ENCODE measurements around the gene CATSPERD. TPM values are rescaled to one million over a fixed set of nuclear protein-coding genes. Genes with fewer than 3 reads are reported as not detected.
A peak's percentile ranks its signal among the peaks of the same experiment; 100 is the strongest.

CATSPERD gene
- total and polyA plus RNA-seq, 9 of the 15 experiments (the other 6 are each of a cell fraction or from before 2014, with no cell fraction given): not detected

GRCh38 chr19:5687360-5688198, 32.9 kb upstream of the CATSPERD start (continued):
- no peak for TF ChIP-seq EWSR1 (IDR thresholded peaks at IDR 0.05; ENCODE audit: borderline replicate concordance, low read depth, partially characterized antibody)
- TF ChIP-seq, protein P1, sequence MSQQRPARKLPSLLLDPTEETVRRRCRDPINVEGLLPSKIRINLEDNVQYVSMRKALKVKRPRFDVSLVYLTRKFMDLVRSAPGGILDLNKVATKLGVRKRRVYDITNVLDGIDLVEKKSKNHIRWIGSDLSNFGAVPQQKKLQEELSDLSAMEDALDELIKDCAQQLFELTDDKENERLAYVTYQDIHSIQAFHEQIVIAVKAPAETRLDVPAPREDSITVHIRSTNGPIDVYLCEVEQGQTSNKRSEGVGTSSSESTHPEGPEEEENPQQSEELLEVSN (IDR thresholded peaks at IDR 0.05; ENCODE audit: borderline replicate concordance in 1 of 2, extremely low read depth in 1 of 2, insufficient read depth in 1 of 2, insufficient read length in 1 of 2, low read depth in 1 of 2, low read length in 1 of 2, poor library complexity in 1 of 2, severe bottlenecking in 1 of 2): peak in 1 of 2 experiments; percentile 13
- peak; percentile 94 for TF ChIP-seq RBM25 (IDR thresholded peaks at IDR 0.05; ENCODE audit: low read depth, low read length, severe bottlenecking)
- TF ChIP-seq, protein P2, sequence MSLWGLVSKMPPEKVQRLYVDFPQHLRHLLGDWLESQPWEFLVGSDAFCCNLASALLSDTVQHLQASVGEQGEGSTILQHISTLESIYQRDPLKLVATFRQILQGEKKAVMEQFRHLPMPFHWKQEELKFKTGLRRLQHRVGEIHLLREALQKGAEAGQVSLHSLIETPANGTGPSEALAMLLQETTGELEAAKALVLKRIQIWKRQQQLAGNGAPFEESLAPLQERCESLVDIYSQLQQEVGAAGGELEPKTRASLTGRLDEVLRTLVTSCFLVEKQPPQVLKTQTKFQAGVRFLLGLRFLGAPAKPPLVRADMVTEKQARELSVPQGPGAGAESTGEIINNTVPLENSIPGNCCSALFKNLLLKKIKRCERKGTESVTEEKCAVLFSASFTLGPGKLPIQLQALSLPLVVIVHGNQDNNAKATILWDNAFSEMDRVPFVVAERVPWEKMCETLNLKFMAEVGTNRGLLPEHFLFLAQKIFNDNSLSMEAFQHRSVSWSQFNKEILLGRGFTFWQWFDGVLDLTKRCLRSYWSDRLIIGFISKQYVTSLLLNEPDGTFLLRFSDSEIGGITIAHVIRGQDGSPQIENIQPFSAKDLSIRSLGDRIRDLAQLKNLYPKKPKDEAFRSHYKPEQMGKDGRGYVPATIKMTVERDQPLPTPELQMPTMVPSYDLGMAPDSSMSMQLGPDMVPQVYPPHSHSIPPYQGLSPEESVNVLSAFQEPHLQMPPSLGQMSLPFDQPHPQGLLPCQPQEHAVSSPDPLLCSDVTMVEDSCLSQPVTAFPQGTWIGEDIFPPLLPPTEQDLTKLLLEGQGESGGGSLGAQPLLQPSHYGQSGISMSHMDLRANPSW (CRISPR knock-in tag; IDR thresholded peaks at IDR 0.05): 0 out of 2 replicates have a peak, but pooled peaks have one; percentile 57
- peak; percentile 16; the same call in 1 of the 2 replicates for TF ChIP-seq PHF8 (IDR thresholded peaks at IDR 0.05; ENCODE audit: borderline replicate concordance, low read length)
- no peak for TF ChIP-seq BACH1 (tag; IDR thresholded peaks at IDR 0.05)
- TF ChIP-seq KDM1A (IDR thresholded peaks at IDR 0.05): 0 out of 4 replicates have a peak, but pooled peaks of 1 of the 2 experiments have one; percentile 26
- 0 out of 2 replicates have a peak, but pooled peaks have one; percentile 54 for TF ChIP-seq NR2C2 (CRISPR knock-in tag; IDR thresholded peaks at IDR 0.05)
- TF ChIP-seq NR2C2 (tag; IDR thresholded peaks at IDR 0.05): no peak
- TF ChIP-seq TAF15 (IDR thresholded peaks at IDR 0.05; ENCODE audit: low read depth, low read length): no peak
- TF ChIP-seq TEAD1 (CRISPR knock-in tag; IDR thresholded peaks at IDR 0.05): 0 out of 4 replicates have a peak, but pooled peaks of 1 of the 2 experiments have one; percentile 4
- TF ChIP-seq ZNF354B (CRISPR knock-in tag; IDR thresholded peaks at IDR 0.05): no peak
- TF ChIP-seq MYC (IDR thresholded peaks at IDR 0.05; ENCODE audit: low read depth, low read length): no peak
- TF ChIP-seq MYC (CRISPR knock-in tag; IDR thresholded peaks at IDR 0.05; ENCODE audit: borderline replicate concordance, low read depth): no peak
- TF ChIP-seq, protein P3, sequence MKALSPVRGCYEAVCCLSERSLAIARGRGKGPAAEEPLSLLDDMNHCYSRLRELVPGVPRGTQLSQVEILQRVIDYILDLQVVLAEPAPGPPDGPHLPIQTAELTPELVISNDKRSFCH (CRISPR knock-in tag; IDR thresholded peaks at IDR 0.05): no peak
- TF ChIP-seq, protein P3 (tag; IDR thresholded peaks at IDR 0.05): peak; percentile 42; the same call in 1 of the 2 replicates

All from K562 (cell line).